Eye (tissue), 1 donor: Measurements from ENCODE around the gene MAP9.
"Not testable (repeated sequence)": the region's sequence is repeated elsewhere in the genome, so short reads cannot be mapped to it uniquely, and the experiment has no call there.

ENCODE experiments used
- DNase-seq: peaks from one replicate; pipeline ENCODE4 v3.0.0-alpha.2; 2015

Gene MAP9

DNA sequence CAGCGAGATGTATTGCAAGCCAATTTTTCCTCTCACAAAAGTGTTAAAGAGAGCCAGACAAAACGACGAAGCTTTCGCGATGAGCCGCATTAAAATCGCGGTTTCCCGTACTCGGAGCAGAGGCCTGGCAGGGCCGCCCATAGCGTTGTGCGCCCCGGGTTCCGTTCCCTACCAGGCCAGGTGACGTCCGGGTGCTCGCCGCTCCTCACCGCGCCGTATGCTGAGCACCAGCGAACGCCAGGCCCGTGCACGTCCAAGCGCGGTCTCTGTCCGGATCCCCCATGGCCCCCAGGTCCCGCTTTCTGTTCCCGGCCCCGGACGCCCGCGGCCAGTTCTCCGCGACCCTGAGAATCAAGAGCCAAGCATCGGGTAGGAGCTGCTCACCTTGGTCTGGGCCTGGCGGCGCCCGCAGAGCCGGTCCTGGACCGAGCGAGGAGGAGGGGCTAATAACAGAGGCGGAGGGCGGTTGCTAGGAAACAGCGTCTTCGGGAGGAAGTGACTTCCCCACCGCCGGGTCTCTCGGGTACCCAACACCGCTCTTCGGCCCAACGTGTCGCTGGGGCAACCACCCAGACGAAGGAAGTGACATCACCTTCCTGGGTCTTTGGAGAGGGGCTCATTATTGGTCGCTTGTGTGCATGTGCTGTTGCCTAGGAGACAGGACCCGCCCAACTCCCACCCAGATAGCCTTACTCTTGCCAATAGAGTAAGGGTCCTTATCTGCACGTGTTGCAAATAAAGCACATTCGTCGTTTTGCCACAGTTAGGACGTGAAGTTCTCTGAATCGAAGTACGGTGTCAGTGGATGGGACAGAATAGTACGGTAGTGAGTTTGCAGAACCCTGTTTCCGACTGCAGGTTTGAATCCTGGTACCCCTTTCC, at the start of gene MAP9:
TSS of gene MAP9 (minus strand) at position 579 of the 882 bp plus-strand sequence. CDS start 1,115 bp downstream, outside the sequence.
- peak; percentile 99 for DNase-seq

DNA sequence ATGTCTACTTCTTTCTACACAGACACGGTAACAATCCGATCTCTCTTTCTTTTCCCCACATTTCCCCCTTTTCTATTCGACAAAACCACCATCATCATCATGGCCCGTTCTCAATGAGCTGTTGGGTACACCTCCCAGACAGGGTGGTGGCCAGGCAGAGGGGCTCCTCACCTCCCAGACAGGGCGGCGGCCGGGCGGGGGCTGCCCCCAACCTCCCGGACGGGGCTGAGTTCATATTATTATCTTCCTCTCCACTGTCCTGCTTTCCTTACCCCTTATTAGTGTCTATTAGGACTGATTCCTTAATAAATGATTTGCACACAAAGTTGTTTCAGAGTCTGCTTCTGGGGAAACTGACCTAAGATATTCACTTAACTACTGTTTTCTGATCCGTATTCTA, 48.0 kb upstream of the MAP9 start:
- not testable (repeated sequence) for DNase-seq

DNA sequence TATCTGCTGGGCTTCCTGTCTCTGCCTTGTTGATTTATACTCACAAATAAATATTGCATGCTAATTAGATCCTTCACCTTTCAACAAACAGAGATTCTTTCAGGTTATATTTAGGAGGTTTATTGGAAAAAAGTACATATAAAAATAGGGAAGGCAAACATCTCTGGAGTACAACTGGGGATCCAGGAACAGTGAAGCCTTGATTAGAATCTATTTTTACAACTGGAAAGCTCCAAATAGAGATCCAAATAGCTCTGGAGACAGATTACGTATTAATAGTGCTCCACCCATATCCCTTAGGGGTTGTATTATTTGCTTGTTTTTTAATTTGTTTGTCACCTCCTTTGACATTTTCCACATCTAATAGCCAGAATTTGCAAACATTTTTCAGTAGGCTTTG, 46.9 kb upstream of the MAP9 start:
- no peak for DNase-seq

DNA sequence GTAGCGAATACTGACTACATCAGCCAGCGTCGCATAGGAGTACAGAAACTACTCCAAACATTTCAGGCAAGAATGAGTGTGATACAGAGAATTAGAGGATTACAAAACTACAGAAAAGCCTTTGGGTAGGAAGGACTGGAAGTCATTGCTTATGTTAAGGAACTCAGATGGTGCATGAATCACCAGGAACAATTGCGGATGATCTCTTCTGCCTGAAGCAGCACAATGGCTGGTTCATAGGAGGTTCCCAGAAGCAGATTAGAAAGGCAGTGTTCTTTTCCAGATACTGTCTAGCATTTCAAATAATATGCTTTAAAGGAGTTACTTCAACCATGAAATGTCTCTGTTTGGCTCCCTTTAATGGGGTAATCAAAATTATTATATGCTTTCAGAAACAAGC, 42.5 kb upstream of the MAP9 start:
- DNase-seq = no peak

DNA sequence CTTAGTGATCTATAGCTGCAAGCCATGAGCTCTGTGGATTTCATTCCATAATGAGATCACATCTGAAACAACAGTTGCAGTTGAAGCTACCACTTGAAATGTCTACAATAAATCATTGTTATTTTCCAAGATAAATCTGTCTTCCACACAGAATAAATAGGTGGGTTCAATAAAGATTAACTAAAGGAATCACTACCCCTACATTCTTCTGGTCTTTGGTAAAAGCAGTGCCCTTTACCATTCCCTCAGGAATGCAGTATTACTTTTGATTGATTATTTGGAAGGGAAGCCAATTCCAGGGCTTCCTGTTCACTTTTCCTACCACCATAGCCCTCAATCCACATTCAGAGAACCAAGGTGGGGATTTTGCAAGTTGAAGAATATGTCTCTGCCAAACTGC, 38.9 kb upstream of the MAP9 start:
- no peak for DNase-seq

DNA sequence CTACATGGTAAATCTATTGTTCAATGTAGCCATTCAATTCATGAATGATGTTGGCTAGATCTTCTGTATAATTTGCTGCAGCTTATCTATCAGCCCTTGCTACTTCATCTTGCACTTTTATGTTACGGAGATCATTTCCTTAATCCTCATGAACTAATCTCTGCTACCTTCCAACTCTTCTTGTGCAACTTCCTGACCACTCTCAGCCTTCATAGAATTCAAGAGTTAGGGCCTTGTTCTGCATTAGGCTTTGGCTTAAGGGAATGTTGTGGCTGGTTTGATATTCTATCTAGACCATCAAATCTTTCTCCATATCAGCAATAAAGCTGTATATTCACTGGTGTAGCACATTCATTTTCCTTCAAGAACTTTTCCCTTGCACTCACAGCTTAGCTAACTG, 36.7 kb upstream of the MAP9 start:
- no peak for DNase-seq

DNA sequence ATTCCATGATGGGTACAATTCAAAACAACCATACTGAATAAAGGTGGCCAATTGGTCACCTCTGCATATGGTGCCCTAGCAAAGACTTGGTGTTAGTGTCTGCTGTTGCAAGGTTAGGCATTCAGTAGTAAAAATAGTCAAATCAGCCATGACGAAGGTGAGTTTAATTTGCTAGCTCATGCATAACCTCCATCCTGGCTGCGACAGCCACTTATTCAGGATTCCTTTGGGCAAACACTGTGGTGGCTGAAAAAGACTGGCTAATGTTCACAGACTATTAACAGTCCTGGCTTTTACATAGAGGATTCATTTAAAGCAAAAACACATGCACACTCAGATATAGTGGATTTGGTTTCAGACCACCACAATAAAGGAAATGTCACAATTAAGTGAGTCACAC, 34.8 kb upstream of the MAP9 start:
- DNase-seq = no peak

DNA sequence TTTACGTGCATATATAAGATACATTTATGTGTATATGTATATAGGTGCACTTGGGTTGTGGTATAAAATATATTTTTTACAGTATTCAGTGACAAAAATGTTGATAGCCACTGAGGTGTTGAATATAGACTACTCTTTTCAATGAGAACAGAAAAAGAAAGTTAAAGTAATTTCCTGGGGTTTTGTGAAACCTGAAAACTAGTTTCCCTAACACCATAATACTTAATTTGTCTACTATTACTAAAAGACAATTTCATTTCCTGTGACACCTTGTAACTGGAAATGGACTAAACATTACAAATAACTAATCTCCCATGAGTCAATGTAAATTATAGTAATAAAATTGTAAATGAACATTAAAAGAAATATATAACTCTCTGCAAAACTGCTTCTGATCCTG, 32.0 kb upstream of the MAP9 start:
- no peak for DNase-seq

DNA sequence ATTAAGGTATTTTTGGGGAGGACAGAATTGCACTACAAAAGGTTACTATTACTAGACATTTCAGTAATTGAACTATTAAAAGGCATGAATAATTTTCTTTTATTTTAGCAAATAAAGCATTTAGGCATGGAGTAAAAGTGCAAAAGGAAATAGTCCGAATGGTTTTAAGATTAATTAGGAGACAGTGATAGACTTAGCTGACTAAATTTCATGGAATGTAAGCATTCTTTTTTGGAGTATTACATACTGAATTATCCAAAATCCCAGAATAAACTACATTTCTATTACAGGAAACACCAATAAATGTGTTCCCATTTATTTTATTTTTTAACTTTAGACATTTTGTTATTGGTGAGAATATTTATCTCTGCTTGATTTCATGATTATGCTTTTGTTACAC, 30.7 kb upstream of the MAP9 start:
- DNase-seq = no peak

DNA sequence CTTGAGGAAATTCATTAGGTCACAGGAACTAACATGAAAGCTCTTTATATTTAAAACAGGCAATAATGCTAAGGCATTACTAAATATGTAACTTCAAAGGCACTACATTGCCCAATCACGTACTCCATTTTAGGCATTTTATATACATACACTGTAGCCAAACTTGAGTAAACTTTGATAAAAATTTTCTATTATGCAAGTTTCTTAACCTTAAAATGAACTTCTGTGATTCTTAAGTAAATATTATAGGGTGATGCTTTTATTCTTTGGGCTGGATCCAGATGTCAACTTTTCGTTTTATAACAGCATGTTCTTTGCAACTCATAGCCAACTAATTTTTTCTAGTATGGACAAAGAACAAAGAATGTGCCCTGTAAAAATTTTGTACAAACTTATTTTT, 28.3 kb upstream of the MAP9 start:
- peak; percentile 22 for DNase-seq

DNA sequence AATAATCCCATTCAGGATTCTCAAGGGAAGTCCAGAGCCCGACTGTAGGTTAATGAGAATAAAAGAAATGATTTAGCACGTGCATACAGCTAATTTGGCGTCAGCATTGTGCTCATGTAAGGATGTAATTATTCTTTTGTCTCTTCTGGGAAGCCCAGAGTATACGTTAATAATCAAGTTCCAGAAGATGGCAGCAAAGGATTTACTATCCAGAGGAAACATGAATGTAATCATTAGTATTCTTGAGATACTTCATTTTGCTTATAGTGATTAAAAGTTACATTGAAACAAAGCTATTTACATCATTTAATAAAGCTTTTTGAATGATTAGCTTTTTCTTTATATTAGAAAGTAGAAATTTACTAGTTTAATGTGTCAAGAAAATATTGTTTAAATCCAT, 27.1 kb upstream of the MAP9 start:
- peak; percentile 72 for DNase-seq

DNA sequence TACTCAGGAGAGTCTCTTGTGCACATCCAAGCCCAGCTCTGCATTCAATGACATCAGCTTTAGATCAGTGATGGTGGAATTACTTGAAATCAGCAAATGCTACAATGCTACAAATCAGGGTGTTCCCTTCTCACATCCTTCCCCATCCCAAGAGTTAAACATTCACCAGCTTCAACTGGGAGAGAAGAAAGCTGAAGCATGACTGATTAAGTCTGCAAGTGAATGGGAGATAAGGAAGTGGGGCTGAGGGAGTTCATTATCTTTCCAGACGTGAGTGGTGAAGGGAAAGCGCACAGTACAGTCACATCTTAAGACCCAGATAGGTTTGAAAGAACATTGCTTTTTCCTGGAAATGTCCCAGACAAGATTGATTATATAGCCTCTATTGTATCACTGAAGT, 26.2 kb upstream of the MAP9 start:
- DNase-seq = no peak

DNA sequence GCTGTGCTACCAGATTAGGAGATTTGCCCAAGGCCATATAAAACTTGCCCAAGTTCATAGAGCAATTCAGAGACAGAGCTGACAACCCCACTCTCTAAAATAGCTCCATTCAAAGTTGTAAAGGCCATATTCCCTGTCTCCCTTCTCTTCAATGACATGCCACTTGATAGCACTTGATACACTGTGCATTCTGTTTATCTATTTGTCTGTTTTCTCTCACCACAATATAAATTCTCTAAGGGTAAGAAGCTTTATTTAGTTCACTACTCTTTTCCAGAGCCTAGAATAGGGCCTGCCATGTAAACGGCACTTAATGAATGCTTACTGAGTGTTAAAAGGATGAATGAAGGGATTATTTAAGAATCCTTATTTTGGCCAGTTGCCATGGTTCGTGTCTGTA, 24.1 kb upstream of the MAP9 start:
- DNase-seq = no peak

DNA sequence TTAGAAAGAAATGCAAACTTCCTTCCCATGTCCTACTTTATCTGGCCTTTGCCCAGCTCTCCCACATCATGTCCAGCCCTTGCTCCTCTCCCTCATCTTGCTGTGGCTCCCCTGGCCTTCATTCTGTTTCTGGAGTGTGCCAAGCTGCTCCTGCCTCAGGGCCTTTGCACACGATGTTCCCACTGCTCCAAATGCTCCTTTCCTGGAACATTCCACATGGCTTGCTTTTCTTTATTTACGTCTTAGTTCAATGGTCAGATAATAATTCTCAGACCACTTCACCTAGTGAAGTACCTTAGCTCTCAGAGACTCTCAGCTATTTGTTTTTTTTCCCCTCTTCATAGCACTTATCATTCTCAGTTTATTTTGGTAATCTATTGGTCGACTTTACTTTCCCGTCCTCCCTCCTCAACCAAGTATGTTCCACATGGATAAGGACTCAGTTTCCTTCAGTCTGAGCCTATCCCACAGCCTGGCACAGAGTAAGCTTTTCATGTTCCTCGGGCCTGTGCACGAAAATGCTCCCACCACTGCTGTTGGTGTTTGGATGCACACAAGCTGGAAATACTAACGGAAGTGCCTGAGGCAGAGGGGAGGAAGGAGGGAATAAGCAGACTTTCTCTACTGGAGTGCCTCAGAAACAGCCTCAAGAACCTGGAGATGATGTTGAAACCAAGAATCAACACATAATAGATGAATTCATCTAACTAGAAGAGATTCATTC, 23.4 kb upstream of the MAP9 start:
- DNase-seq = no peak

DNA sequence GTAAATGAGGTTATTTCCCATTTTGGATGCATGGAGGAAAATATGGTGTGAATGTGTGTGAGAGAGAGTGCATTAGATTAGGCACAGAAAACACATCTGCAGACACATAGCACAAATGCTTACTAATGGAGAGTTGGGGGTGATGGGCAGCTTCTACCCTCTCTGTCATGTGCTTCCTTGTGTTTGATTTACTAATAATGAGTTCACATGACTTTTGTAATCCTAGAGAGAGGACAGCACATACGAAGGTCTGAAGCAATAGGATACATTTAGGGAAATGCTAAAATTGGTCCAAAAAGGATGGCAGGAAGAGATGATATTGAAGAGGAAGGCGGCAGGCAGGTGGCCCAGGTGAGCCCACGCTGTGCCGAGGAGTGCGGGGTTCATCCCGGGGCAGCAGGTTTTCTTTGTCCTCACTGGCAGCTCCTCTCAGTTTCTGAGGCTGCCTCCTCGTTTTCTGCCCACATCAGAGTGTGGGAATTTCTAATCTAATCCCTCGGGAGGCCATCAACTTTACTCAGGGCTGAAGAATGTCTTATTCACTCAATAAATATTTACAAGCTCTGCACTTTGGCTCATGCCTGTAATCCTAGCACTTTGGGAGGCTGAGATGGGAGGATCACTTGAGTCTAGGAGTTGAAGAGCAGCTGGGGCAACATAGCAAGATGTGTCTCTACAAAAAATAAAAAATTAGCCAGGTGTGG, 15.9 kb upstream of the MAP9 start:
- no peak for DNase-seq

DNA sequence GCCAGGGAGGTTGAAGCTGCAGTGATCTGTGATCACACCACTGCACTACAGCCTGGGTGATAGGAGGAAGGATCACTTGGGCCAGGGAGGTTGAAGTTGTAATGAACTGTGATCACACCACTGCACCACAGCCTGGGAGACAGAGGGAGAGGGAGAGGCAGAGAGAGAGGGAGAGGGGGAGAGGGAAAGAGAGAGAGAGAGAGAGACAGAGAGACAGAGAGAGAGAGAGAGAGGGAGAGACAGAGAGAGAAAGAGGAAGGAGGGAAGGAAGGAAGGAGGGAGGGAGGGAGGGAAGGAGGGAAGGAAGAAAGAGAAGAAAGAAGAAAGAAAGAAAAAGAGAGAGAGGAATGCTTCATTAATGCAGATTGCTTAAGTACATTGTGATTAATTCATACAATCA, 15.2 kb upstream of the MAP9 start:
- DNase-seq = no peak

DNA sequence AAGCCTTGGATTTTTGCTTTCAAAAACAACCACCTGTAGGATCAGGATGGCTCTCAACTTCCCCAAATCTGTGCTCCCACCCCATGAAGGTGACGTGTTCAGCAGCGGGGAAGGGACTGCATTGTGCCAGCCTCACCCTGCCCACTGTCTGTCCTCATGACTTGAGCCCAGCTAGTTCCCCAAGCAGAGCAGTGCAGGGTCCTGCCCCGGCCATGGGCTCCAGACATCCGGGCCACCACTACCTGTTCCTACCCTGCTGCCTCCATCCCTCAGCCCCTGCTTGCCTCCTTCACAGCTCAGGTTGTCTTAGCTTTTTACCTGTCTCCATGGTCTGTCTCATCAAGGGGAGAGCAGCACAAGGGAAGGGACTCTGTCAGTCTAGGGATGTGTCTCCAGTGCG, 11.4 kb upstream of the MAP9 start:
- DNase-seq = no peak

DNA sequence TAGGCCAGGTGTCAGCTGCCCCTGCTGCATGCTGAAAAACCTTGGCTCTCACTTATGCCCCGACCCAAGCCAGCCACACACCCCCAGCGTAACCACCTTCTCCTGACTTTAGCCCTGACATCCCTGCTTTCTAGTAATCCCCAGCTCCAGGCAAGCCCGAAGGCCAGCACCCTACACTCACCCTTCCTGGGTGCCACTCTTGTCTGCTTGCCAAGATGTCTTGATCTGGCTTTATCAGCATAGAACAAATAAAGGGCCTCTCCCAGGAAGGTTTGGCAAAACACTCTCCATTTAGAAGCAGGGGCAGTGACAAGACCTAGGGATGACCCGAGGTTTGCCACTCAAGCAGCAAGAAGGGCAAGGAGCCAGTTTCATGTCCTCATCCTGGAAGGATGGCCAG, 6.8 kb upstream of the MAP9 start:
- no peak for DNase-seq

DNA sequence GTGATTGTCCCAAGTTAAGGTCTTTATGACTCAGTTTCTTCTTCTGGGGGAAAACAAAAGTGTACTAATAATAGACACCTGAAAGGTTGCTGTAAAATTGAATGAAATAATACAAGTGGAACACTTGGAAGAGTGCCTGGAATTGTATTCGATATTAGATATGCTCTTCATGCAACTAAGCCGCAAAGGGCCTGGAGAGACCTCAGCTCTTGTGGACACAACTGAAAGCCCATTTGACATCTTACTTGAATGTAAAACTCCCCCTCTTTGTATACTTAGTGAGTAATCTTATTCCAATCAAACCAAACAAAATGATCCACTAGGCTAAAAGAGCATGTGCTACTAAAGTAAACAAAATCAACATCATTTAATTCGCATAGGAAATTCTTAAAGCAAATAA, 511 bp upstream of the MAP9 start:
- no peak for DNase-seq

DNA sequence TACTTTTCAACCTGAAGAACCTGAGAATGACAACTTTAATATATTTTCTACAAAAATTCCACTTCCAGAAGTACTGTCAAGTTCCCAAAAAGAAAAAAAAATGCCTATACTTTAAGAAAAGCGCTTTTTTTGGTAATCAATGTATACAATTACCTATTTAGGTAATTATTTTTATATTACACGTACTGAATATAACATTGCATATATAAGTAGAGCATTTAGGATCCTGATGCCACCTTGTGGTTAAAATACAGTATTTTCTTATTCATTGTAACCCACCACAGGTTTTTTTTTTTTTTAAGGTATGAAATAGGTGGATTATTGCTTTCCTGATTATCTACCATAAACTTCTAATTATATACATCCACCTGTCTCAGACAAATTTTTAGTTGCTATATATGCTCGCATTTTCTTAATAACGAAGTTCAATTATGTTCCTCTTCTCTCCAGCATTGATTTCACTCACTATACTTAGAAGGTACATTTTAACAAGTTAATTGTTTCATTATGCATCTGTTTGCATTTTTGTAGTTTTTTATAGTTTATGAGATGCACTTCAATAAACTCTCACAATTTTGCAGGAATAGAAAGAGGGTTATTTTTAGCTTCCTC, 5.2 kb downstream of the MAP9 start:
- peak; percentile 43 for DNase-seq

DNA sequence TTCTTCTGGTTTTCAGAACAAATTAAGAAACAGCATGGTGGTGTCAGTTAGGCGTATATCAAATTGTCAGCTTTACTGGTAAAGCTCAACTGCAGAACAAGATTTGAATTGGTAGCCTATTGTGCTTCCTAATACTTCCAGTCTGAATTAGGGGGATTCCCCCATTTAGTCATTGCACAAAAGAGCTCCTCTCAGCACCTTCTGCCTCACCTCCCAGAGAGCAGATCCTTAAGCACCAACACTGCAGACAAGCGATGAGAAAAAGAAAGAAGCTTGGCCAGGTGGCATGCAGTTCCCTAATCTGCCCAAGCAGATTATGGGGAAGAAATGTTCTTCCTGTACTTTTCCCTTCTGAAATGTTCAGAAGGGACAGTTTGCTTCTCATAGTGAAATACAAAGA, 9.2 kb downstream of the MAP9 start:
- DNase-seq = no peak

DNA sequence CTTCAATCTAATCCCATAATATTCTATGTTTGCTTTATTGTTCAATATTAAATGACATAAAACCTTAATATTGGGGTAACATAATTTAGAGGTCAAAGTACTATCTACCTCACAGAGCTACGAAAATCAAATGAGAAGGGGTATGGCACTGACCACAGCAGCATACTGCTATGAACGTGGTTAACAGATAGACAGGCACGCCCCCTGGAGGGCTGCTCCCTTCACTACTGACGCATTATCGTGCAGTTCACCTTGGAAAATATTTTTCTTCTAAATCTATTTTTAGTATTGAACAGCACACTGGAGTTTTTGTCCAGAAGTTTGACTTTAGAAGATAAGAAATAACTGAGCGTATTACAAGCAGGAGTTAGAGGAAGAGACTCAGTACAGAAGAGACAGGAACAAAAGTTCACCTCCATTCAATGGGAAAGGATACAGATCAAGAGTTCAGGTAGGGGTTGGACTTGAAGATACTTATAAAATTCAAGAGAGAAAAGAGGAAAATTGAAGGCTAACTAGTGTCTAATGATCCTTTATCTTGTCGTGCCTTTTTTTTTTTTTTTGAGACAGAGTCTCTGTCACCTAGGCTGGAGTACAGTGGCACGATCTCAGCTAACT, 22.7 kb downstream of the MAP9 start:
- peak; percentile 82 for DNase-seq

DNA sequence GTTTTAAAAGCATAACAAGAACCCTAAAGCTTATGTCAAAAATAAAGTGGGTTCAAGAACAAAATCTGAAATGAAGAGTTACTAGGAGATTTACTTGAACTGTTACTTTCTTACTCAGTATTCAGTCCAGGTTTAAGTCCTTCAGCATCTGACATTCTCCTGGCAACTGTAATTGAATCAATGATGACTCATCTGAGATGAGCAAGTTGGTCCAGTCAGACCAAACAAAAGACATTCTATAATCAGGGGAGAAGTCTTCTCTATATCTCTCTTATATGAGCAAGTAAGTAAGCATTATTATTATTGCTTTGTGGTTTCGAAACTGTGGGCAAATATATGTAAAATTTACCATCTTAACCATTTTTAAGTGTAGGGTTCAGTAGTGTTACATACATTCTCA, 34.6 kb downstream of the MAP9 start:
- DNase-seq = no peak
